ENCODE results near the gene ITPKC.

Gene ITPKC

GRCh38 chr19:40716482-40717324 lies at the start of gene ITPKC, which contains the start of gene COQ8B:
Gene ITPKC, plus strand, starts transcription at chr19:40717112. Its CDS starts 24 bp downstream, at chr19:40717136.
Gene COQ8B, minus strand, starts transcription at chr19:40716886. Its CDS starts 2,254 bp downstream, at chr19:40714632.
- peak; percentile 96 to 99 for DNase-seq

- no peak for DNase-seq
These were observed 49.3 kb upstream of the ITPKC start for GRCh38 chr19:40667602-40668001.

- DNase-seq, result no peak
These were observed 47.8 kb upstream of the ITPKC start for GRCh38 chr19:40668991-40669614.

- DNase-seq, result peak in 1 of 2 experiments; percentile 49
These were observed 45.5 kb upstream of the ITPKC start for GRCh38 chr19:40671404-40671803.

GRCh38 chr19:40672038-40672437 lies 44.9 kb upstream of the ITPKC start:
- no peak for DNase-seq

- no peak for DNase-seq
These were observed 44.2 kb upstream of the ITPKC start for GRCh38 chr19:40672573-40673299.

GRCh38 chr19:40673397-40673796 lies 43.5 kb upstream of the ITPKC start:
- DNase-seq, result no peak

- no peak for DNase-seq
These were observed 42.6 kb upstream of the ITPKC start for GRCh38 chr19:40674291-40674690.

GRCh38 chr19:40677156-40677555 lies 39.8 kb upstream of the ITPKC start:
- no peak for DNase-seq

- DNase-seq, result no peak
These were observed 35.9 kb upstream of the ITPKC start for GRCh38 chr19:40681039-40681438.

- no peak for DNase-seq
These were observed 34.4 kb upstream of the ITPKC start for GRCh38 chr19:40682431-40682964.

GRCh38 chr19:40683437-40683836 lies 33.5 kb upstream of the ITPKC start:
- DNase-seq, result no peak

- DNase-seq, result no peak
These were observed 32.6 kb upstream of the ITPKC start for GRCh38 chr19:40684280-40684679.

- DNase-seq, result no peak
These were observed 31.8 kb upstream of the ITPKC start for GRCh38 chr19:40685016-40685526.

- no peak for DNase-seq
These were observed 31.3 kb upstream of the ITPKC start for GRCh38 chr19:40685563-40685962.

GRCh38 chr19:40686882-40687524 lies 29.9 kb upstream of the ITPKC start:
- DNase-seq, result no peak

- DNase-seq, result no peak
These were observed 29.3 kb upstream of the ITPKC start for GRCh38 chr19:40687525-40688016.

GRCh38 chr19:40688309-40688708 lies 28.6 kb upstream of the ITPKC start:
- DNase-seq, result no peak

GRCh38 chr19:40688987-40689338 lies 27.9 kb upstream of the ITPKC start:
- no peak for DNase-seq

GRCh38 chr19:40689339-40690049 lies 27.4 kb upstream of the ITPKC start:
- no peak for DNase-seq

- DNase-seq, result no peak
These were observed 26.7 kb upstream of the ITPKC start, which contains the start of gene NUMBL for GRCh38 chr19:40690050-40690692. Gene NUMBL, minus strand, starts transcription at chr19:40690651. Its CDS starts 168 bp downstream, at chr19:40690483.

Measured in cerebellar nuclear complex (tissue), 1 donor.